Measurements from ENCODE around the gene TTLL9.

Gene TTLL9

GRCh38 chr20:31869942-31870725 lies at the start of gene TTLL9, which contains the start of gene DUSP15:
Gene TTLL9, plus strand, starts transcription at chr20:31870634. Its CDS starts 493 bp downstream, at chr20:31871127.
Gene DUSP15, minus strand, starts transcription at chr20:31870527. Its CDS starts 190 bp downstream, at chr20:31870337.
- no peak for TF ChIP-seq CTCF (IDR thresholded peaks at IDR 0.05; ENCODE audit: low read depth, low read length)
- H3K4me3 ChIP-seq (ENCODE audit: low read depth, low read length), result no peak within 1 kb of the TSS
- in situ Hi-C loops (cut with HindIII; ENCODE audit: low sequenced_read_pairs), result no loop called here
- no peak for DNase-seq (ENCODE audit: low read depth, low spot score)

GRCh38 chr20:31821427-31821826 lies 49.0 kb upstream of the TTLL9 start:
- no peak for TF ChIP-seq CTCF (IDR thresholded peaks at IDR 0.05; ENCODE audit: low read depth, low read length)
- DNase-seq (ENCODE audit: low read depth, low spot score), result no peak
- no peak overlapping the region for H3K4me3 ChIP-seq (ENCODE audit: low read depth, low read length)
- in situ Hi-C loops (cut with HindIII; ENCODE audit: low sequenced_read_pairs), result no loop called here

GRCh38 chr20:31822421-31823330 lies 47.8 kb upstream of the TTLL9 start:
- peak; percentile 94 for TF ChIP-seq CTCF (IDR thresholded peaks at IDR 0.05; ENCODE audit: low read depth, low read length)
- in situ Hi-C loops (cut with HindIII; ENCODE audit: low sequenced_read_pairs), result no loop called here
- H3K4me3 ChIP-seq (ENCODE audit: low read depth, low read length), result no peak overlapping the region
- peak; percentile 67 for DNase-seq (ENCODE audit: low read depth, low spot score)

- H3K4me3 ChIP-seq (ENCODE audit: low read depth, low read length), result no peak overlapping the region
- TF ChIP-seq CTCF (IDR thresholded peaks at IDR 0.05; ENCODE audit: low read depth, low read length), result peak; percentile 1
- in situ Hi-C loops (cut with HindIII; ENCODE audit: low sequenced_read_pairs), result no loop called here
- DNase-seq (ENCODE audit: low read depth, low spot score), result no peak
These were observed 46.9 kb upstream of the TTLL9 start for GRCh38 chr20:31823360-31824124.

- in situ Hi-C loops (cut with HindIII; ENCODE audit: low sequenced_read_pairs), result no loop called here
These were observed 46.3 kb upstream of the TTLL9 start for GRCh38 chr20:31824125-31824485.

More at GRCh38 chr20:31824125-31824485, 46.3 kb upstream of the TTLL9 start:
- no peak overlapping the region for H3K4me3 ChIP-seq (ENCODE audit: low read depth, low read length)
- DNase-seq (ENCODE audit: low read depth, low spot score), result no peak
- TF ChIP-seq CTCF (IDR thresholded peaks at IDR 0.05; ENCODE audit: low read depth, low read length), result no peak

Data from astrocyte of the spinal cord (primary cell).